Glutamatergic neuron (in vitro differentiated cells): ENCODE results near the gene CDH19. TPM values are rescaled to one million over a fixed set of nuclear protein-coding genes. Genes with fewer than 3 reads are reported as not detected.

Experiments used
- DNase-seq: peaks from one replicate; pipeline ENCODE4 v3.0.0; 2022
- H3K27ac Mint-ChIP-seq: one replicate; pipeline ENCODE4 v1.8.0; 2020; ENCODE audit warnings: mild to moderate bottlenecking, mixed read lengths, inconsistent platforms; ENCODE audit not compliant: unreplicated experiment
- H3K27me3 Mint-ChIP-seq: one replicate; pipeline ENCODE4 v1.8.0; 2020; ENCODE audit warnings: mild to moderate bottlenecking, moderate library complexity, mixed read lengths, inconsistent platforms; ENCODE audit not compliant: unreplicated experiment
- H3K36me3 Mint-ChIP-seq: one replicate; pipeline ENCODE4 v1.8.0; 2020; ENCODE audit warnings: mild to moderate bottlenecking, mixed read lengths, inconsistent platforms; ENCODE audit not compliant: unreplicated experiment
- H3K4me1 Mint-ChIP-seq: one replicate; pipeline ENCODE4 v1.8.0; 2020; ENCODE audit warnings: mild to moderate bottlenecking, low read depth, mixed read lengths, inconsistent platforms; ENCODE audit not compliant: unreplicated experiment
- H3K4me3 Mint-ChIP-seq: one replicate; pipeline ENCODE4 v1.8.0; 2020; ENCODE audit warnings: mild to moderate bottlenecking, mixed read lengths, inconsistent platforms; ENCODE audit not compliant: unreplicated experiment
- H3K9me3 Mint-ChIP-seq: one replicate; pipeline ENCODE4 v1.8.0; 2020; ENCODE audit warnings: mild to moderate bottlenecking, moderate library complexity, mixed read lengths, inconsistent platforms; ENCODE audit not compliant: unreplicated experiment
- CTCF ChIP-seq: fragments of 200-600 bp; sonication (generic); IDR thresholded peaks from one replicate; pipeline ENCODE4 v1.5.0; 2021; ENCODE audit not compliant: partially characterized antibody, unreplicated experiment
- total RNA-seq: library from RNA; stranded (reverse); fragmentation: NEBNext Ultra II Directional; extraction: Animal tissue kit (Norgen Biotek cat#: 25700); gene quantifications from one replicate; pipeline ENCODE4 v1.2.1, GENCODE V29; 2021; ENCODE audit not compliant: unreplicated experiment

Gene CDH19
- total RNA-seq, 1 donor from 2014 or later = not detected

- Mint-ChIP-seq H3K36me3 (no peaks in the 10 kb centered on the region), H3K9me3 (no peaks in the 10 kb centered on the region), H3K27me3 (peaks cover 2% of the 10 kb centered on the region), H3K4me3 (no peak overlapping the region), H3K27ac (no peak overlapping the region), H3K4me1 (no peaks in the 10 kb centered on the region)
- no peak for TF ChIP-seq CTCF
- no peak for DNase-seq
These were observed 89.9 kb downstream of the CDH19 start for GRCh38 chr18:66513996-66514395.

- H3K36me3 Mint-ChIP-seq = no peaks in the 10 kb centered on the region
- DNase-seq = no peak
- H3K4me1 Mint-ChIP-seq = no peaks in the 10 kb centered on the region
- no peak overlapping the region for H3K27ac Mint-ChIP-seq
- TF ChIP-seq CTCF = no peak
- no peak overlapping the region for H3K4me3 Mint-ChIP-seq
- peaks cover 1% of the 10 kb centered on the region for H3K9me3 Mint-ChIP-seq
- no peaks in the 10 kb centered on the region for H3K27me3 Mint-ChIP-seq
These were observed 92.1 kb downstream of the CDH19 start for GRCh38 chr18:66511792-66512191.

GRCh38 chr18:66511289-66511688 lies 92.6 kb downstream of the CDH19 start:
- H3K27ac Mint-ChIP-seq = no peak overlapping the region
- H3K27me3 Mint-ChIP-seq = no peaks in the 10 kb centered on the region
- no peak overlapping the region for H3K4me3 Mint-ChIP-seq
- peaks cover 1% of the 10 kb centered on the region for H3K9me3 Mint-ChIP-seq
- no peak for DNase-seq
- TF ChIP-seq CTCF = no peak
- H3K36me3 Mint-ChIP-seq = no peaks in the 10 kb centered on the region
- no peaks in the 10 kb centered on the region for H3K4me1 Mint-ChIP-seq

- Mint-ChIP-seq H3K27ac (no peak overlapping the region), H3K4me3 (no peak overlapping the region), H3K9me3 (peaks cover 1% of the 10 kb centered on the region)
These were observed 93.4 kb downstream of the CDH19 start for GRCh38 chr18:66510357-66511045.

GRCh38 chr18:66508937-66509336 lies 95.0 kb downstream of the CDH19 start:
- Mint-ChIP-seq H3K36me3 (no peaks in the 10 kb centered on the region), H3K4me3 (no peak overlapping the region), H3K27ac (no peak overlapping the region), H3K27me3 (no peaks in the 10 kb centered on the region), H3K4me1 (peaks cover 4% of the 10 kb centered on the region), H3K9me3 (peaks cover 1% of the 10 kb centered on the region)
- TF ChIP-seq CTCF = no peak
- no peak for DNase-seq

More at GRCh38 chr18:66510357-66511045, 93.4 kb downstream of the CDH19 start:
- Mint-ChIP-seq H3K27me3 (no peaks in the 10 kb centered on the region), H3K4me1 (no peaks in the 10 kb centered on the region), H3K36me3 (no peaks in the 10 kb centered on the region)
- no peak for DNase-seq
- TF ChIP-seq CTCF = no peak
